Measurements from ENCODE around the gene LRP1.

- TF ChIP-seq CTCF (IDR thresholded peaks at IDR 0.05; ENCODE audit: low read depth, low read length, missing input control) (no peak), GABPA (IDR thresholded peaks at IDR 0.05 in 1 of 2, conservative IDR thresholded peaks at IDR 0.05 in 1 of 2) (no peak), RAD21 (IDR thresholded peaks at IDR 0.05) (no peak), EGR1 (IDR thresholded peaks at IDR 0.05; ENCODE audit: low read depth in 2 of 2) (no peak), NR2F2 (IDR thresholded peaks at IDR 0.05) (no peak), SP1 (IDR thresholded peaks at IDR 0.05) (no peak), FOXA1 (IDR thresholded peaks at IDR 0.05) (no peak), RXRA (IDR thresholded peaks at IDR 0.05) (no peak), YY1 (IDR thresholded peaks at IDR 0.05) (no peak), FOXA2 (IDR thresholded peaks at IDR 0.05) (no peak)
Measured at GRCh38 chr12:57165741-57166140, 37.5 kb downstream of the LRP1 start.
